ENCODE measurements around the gene GRIK2.

GRCh38 chr6:101513181-101513580, 119.7 kb downstream of the GRIK2 start:
- TF ChIP-seq CTCF (IDR thresholded peaks at IDR 0.05): no peak
- no peak for TF ChIP-seq POLR2A (IDR thresholded peaks at IDR 0.05)

Measured in thyroid gland (tissue), 4 donors.